RWPE1 (cell line): Measurements from ENCODE around the gene ZNF496.
"Not testable (repeated sequence)": the region's sequence is repeated elsewhere in the genome, so short reads cannot be mapped to it uniquely, and the experiment has no call there.

Experiments
- CTCF ChIA-PET: fragments of 350-600 bp; sonication (Branson Sonifier 250); formaldehyde crosslinking; extraction: SDS; loops from one replicate; lab custom pipeline; 2021; lab: Yijun Ruan, JAX
- POLR2A ChIA-PET: fragments of 400-600 bp; formaldehyde crosslinking; extraction: SDS; loops from one replicate; lab custom pipeline; 2020; ENCODE audit warnings: antibody characterized with exemption; ENCODE audit not compliant: low non-redundant PET; lab: Yijun Ruan, JAX
- DNase-seq: peaks from one replicate; pipeline ENCODE4 v3.0.0; 2012; ENCODE audit warnings: low spot score
- H3K27ac ChIP-seq: fragments of 450-650 bp; 2 replicates; pipeline ENCODE4 v1.5.1; 2017
- CTCF ChIP-seq: fragments of 450-650 bp; conservative IDR thresholded peaks from 2 replicates; pipeline ENCODE4 v1.5.1; 2017; ENCODE audit warnings: low read depth, mild to moderate bottlenecking

Gene ZNF496

GRCh38 chr1:247358920-247359319 is 27.3 kb upstream of the ZNF496 start:
- no peak overlapping the region for H3K27ac ChIP-seq
- TF ChIP-seq CTCF = no peak
- POLR2A ChIA-PET = no interaction called here
- CTCF ChIA-PET = no interaction called here
- no peak for DNase-seq

- CTCF ChIA-PET = interaction anchor here (0.6 kb wide), 1 partner anchor 15 kb away, joined by 3 read pairs; no protein-coding TSS in a partner anchor
- no peak overlapping the region for H3K27ac ChIP-seq
- no peak for DNase-seq
- POLR2A ChIA-PET = no interaction called here
- no peak for TF ChIP-seq CTCF
These were observed 26.1 kb upstream of the ZNF496 start for GRCh38 chr1:247357781-247358211.

- no peak for TF ChIP-seq CTCF
- CTCF ChIA-PET = no interaction called here
- POLR2A ChIA-PET = no interaction called here
- no peak for DNase-seq
- no peak overlapping the region for H3K27ac ChIP-seq
These were observed 25.5 kb upstream of the ZNF496 start for GRCh38 chr1:247357052-247357780.

GRCh38 chr1:247355160-247355559 is 23.5 kb upstream of the ZNF496 start:
- CTCF ChIA-PET = interaction anchor here (0.6 kb wide), 1 partner anchor 18 kb away, joined by 3 read pairs; no protein-coding TSS in a partner anchor
- H3K27ac ChIP-seq, POLR2A ChIA-PET, DNase-seq: not testable (repeated sequence)

- DNase-seq = no peak
- no peak overlapping the region for H3K27ac ChIP-seq
- POLR2A ChIA-PET = interaction anchor here (0.6 kb wide), 1 partner anchor 95 kb away, joined by 5 read pairs; no protein-coding TSS in a partner anchor
- CTCF ChIA-PET = interaction anchor here (0.6 to 0.9 kb wide), 2 partner anchors 20 to 1460 kb away, joined by 3 to 6 read pairs; no protein-coding TSS in a partner anchor
- no peak for TF ChIP-seq CTCF
These were observed 20.5 kb upstream of the ZNF496 start for GRCh38 chr1:247352175-247352574.

- POLR2A ChIA-PET = interaction anchor here (0.6 kb wide), 1 partner anchor 1637 kb away, joined by 4 read pairs; no protein-coding TSS in a partner anchor
- H3K27ac ChIP-seq = no peak overlapping the region
- CTCF ChIA-PET = no interaction called here
- no peak for DNase-seq
- TF ChIP-seq CTCF = no peak
These were observed 18.9 kb upstream of the ZNF496 start for GRCh38 chr1:247350587-247350986.
